B cell (primary cell): ENCODE data around the gene DPYD. TPM values are rescaled to one million over a fixed set of nuclear protein-coding genes. Genes with fewer than 3 reads are reported as not detected.

ENCODE experiments used
- ATAC-seq: fragments of 200-7000 bp; cut with Tn5 transposase; one replicate; pipeline ENCODE4 v1.10.0; 2021; ENCODE audit warnings: low read depth, mild to moderate bottlenecking, moderate number of reproducible peaks, moderate library complexity
- CTCF ChIA-PET: fragments of 350-600 bp; sonication (Branson Sonifier 250); formaldehyde crosslinking; loops from one replicate; lab custom pipeline; 2021; ENCODE audit warnings: antibody characterized with exemption, inconsistent platforms; lab: Charles Lee
- POLR2A ChIA-PET: fragments of 350-600 bp; sonication (Branson Sonifier 250); formaldehyde crosslinking; loops from one replicate; lab custom pipeline; 2021; ENCODE audit warnings: antibody characterized with exemption; lab: Charles Lee
- DNase-seq: peaks from one replicate; pipeline ENCODE4 v3.0.0; 2013
- H2AFZ ChIP-seq: 2 replicates; pipeline ENCODE4 v1.6.1; 2012; ENCODE audit warnings: mild to moderate bottlenecking, low read depth, low read length; ENCODE audit not compliant: insufficient read depth, poor library complexity, severe bottlenecking
- H3K27ac ChIP-seq, 2 donors: 1 replicate in 1 of 2; 2 replicates in 1 of 2; pipeline ENCODE4 v1.5.1; 2012 to 2013; ENCODE audit warnings: low read length in 2 of 2, mild to moderate bottlenecking in 2 of 2, moderate library complexity in 1 of 2
- H3K27me3 ChIP-seq, 4 experiments: fragments of 200-600 bp in 1 of 4; sonication (generic) in 1 of 4; replicated peaks in 1 of 4; 1 replicate in 2 of 4; 2 replicates in 2 of 4; pipeline versions ENCODE4 v1.6.1 to v1.7.0; 2013 to 2016; ENCODE audit warnings: low read length in 3 of 4, mild to moderate bottlenecking in 2 of 4, mixed read lengths in 1 of 4, moderate library complexity in 1 of 4; ENCODE audit not compliant: insufficient read depth in 4 of 4, control insufficient read depth in 3 of 4; ENCODE audit errors: control extremely low read depth in 1 of 4
- H3K36me3 ChIP-seq, 2 experiments: replicated peaks in 1 of 2; 1 replicate in 1 of 2; 2 replicates in 1 of 2; pipeline versions ENCODE4 v1.6.1 to v1.7.1; 2013; ENCODE audit warnings: low read length in 1 of 2; ENCODE audit not compliant: insufficient read depth in 2 of 2, control insufficient read depth in 1 of 2; ENCODE audit errors: control extremely low read depth in 1 of 2, extremely low read depth in 1 of 2
- H3K4me1 ChIP-seq, 2 donors: fragments of 200-600 bp in 1 of 2; sonication (generic) in 1 of 2; 1 replicate in 1 of 2; 2 replicates in 1 of 2; pipeline versions ENCODE4 v1.5.1 to v1.6.1; 2013 to 2017; ENCODE audit warnings: low read length in 2 of 2; ENCODE audit not compliant: control insufficient read depth in 2 of 2, insufficient read depth in 2 of 2
- H3K4me2 ChIP-seq: replicated peaks from 2 replicates; pipeline ENCODE3; 2012; ENCODE audit warnings: mild to moderate bottlenecking, low read depth, low read length; ENCODE audit not compliant: poor library complexity, severe bottlenecking
- H3K4me3 ChIP-seq, 5 experiments: fragments of 200-600 bp in 1 of 5; sonication (generic) in 1 of 5; 1 replicate in 3 of 5; 2 replicates in 2 of 5; pipeline versions ENCODE4 v1.5.1 to v1.7.0; 2011 to 2016; ENCODE audit warnings: low read length in 4 of 5, mild to moderate bottlenecking in 4 of 5, low read depth in 2 of 5, control low read depth in 1 of 5, moderate library complexity in 1 of 5; ENCODE audit not compliant: insufficient read depth in 1 of 5; ENCODE audit errors: control extremely low read depth in 1 of 5, extremely low read depth in 1 of 5
- H3K79me2 ChIP-seq: fragments of 200-600 bp; sonication (generic); one replicate; pipeline ENCODE4 v1.6.0; 2016; ENCODE audit warnings: low read length; ENCODE audit not compliant: control insufficient read depth, insufficient read depth
- H3K9ac ChIP-seq: fragments of 200-600 bp; sonication (generic); 2 replicates; pipeline ENCODE4 v1.6.1; 2017; ENCODE audit warnings: mild to moderate bottlenecking, low read length, moderate library complexity
- H3K9me3 ChIP-seq, 3 donors: one replicate each; pipeline versions ENCODE4 v1.6.1 to v1.7.1; 2013; ENCODE audit warnings: low read length in 2 of 3; ENCODE audit not compliant: control insufficient read depth in 2 of 3, insufficient read depth in 1 of 3; ENCODE audit errors: control extremely low read depth in 1 of 3
- H4K20me1 ChIP-seq: 2 replicates; pipeline ENCODE4 v1.6.0; 2012; ENCODE audit warnings: mild to moderate bottlenecking, low read length; ENCODE audit not compliant: insufficient read depth, control insufficient read depth, poor library complexity, severe bottlenecking
- H3K27ac Mint-ChIP-seq: one replicate; pipeline ENCODE4 v1.8.0; 2021; ENCODE audit warnings: mixed read lengths
- H3K27me3 Mint-ChIP-seq: one replicate; pipeline ENCODE4 v1.8.0; 2021; ENCODE audit warnings: mixed read lengths
- H3K4me1 Mint-ChIP-seq: one replicate; pipeline ENCODE4 v1.8.0; 2021; ENCODE audit warnings: mixed read lengths
- H3K4me3 Mint-ChIP-seq: one replicate; pipeline ENCODE4 v1.8.0; 2021; ENCODE audit warnings: mixed read lengths
- H3K9me3 Mint-ChIP-seq: one replicate; pipeline ENCODE4 v1.8.0; 2022; ENCODE audit warnings: mixed read lengths; ENCODE audit not compliant: insufficient read depth
- CTCF ChIP-seq: fragments of 200-600 bp; IDR thresholded peaks from one replicate; pipeline ENCODE4 v1.8.0; 2022; ENCODE audit warnings: antibody characterized with exemption, mild to moderate bottlenecking
- EZH2 ChIP-seq: IDR thresholded peaks from 2 replicates; pipeline ENCODE4 v1.6.1; 2012; ENCODE audit warnings: borderline replicate concordance, low read depth, mild to moderate bottlenecking, moderate library complexity, low read length; ENCODE audit not compliant: insufficient read depth, poor library complexity, severe bottlenecking
- WGBS: methylation state at CpG from one replicate; pipeline ENCODE4 v1.1.5; 2013; ENCODE audit warnings: missing lambda C conversion rate; ENCODE audit not compliant: insufficient coverage; 5-methylcytosine and 5-hydroxymethylcytosine counted together
- intact Hi-C: fragments of 100-400 bp; cut with micrococcal nuclease; formaldehyde crosslinking; loops from one replicate; pipeline ENCODE4 v1.10.0; 2022
- polyA plus RNA-seq: library from polyadenylated mRNA; depleted of rRNA; stranded (reverse); fragments of >200 nt; gene quantifications from 2 replicates; pipeline ENCODE4 v1.2.3, GENCODE V29; 2012
- total RNA-seq, 2 donors: library from RNA; stranded (reverse); fragments of 120-200 nt in 1 of 2; gene quantifications; 1 replicate in 1 of 2; 2 replicates in 1 of 2; pipeline versions ENCODE4 v1.2.3 to v1.2.4, GENCODE V29; 2013 to 2022

Gene DPYD
- total and polyA plus RNA-seq, 2 donors (not counting 1 experiment from before 2014, with no cell fraction given) = 4.2 to 19.0 TPM

GRCh38 chr1:97844552-97845089, 76.2 kb downstream of the DPYD start:
- Histone ChIP-seq H3K4me3 (no peak overlapping the region), H2AFZ (no peak overlapping the region), H3K4me1 (peaks cover 0 to 12% of the 10 kb centered on the region in 2 donors), H3K36me3 (no peaks in the 10 kb centered on the region), H3K9me3 (peaks cover 0 to 18% (median 5%) of the 10 kb centered on the region in 3 donors), H4K20me1 (no peaks in the 10 kb centered on the region), H3K4me2 (no peak overlapping the region), H3K27me3 (no peaks in the 10 kb centered on the region), H3K79me2 (no peaks in the 10 kb centered on the region), H3K9ac (no peak overlapping the region), H3K27ac (no peak overlapping the region)
- peaks cover 14% of the 10 kb centered on the region for H3K4me1 Mint-ChIP-seq
- TF ChIP-seq CTCF = no peak
- no peak for TF ChIP-seq EZH2
- H3K4me3 Mint-ChIP-seq = no peak overlapping the region
- H3K27ac Mint-ChIP-seq = no peak overlapping the region
- intact Hi-C loops = no loop called here
- ChIA-PET POLR2A (no interaction called here), CTCF (no interaction called here)
- WGBS = 98% methylated on average over 5 of the region's 5 CpGs
- H3K9me3 Mint-ChIP-seq = no peaks in the 10 kb centered on the region
- DNase-seq (no peak), ATAC-seq (no peak)
- H3K27me3 Mint-ChIP-seq = no peaks in the 10 kb centered on the region

GRCh38 chr1:97841338-97841737, 79.5 kb downstream of the DPYD start:
- H3K27ac ChIP-seq = no peak overlapping the region
- H3K27me3 ChIP-seq = no peaks in the 10 kb centered on the region
- H3K4me3 ChIP-seq = no peak overlapping the region
- no peaks in the 10 kb centered on the region for H4K20me1 ChIP-seq
- H3K27me3 Mint-ChIP-seq = no peaks in the 10 kb centered on the region
- no peaks in the 10 kb centered on the region for H3K36me3 ChIP-seq
- H2AFZ ChIP-seq = no peak overlapping the region
- H3K4me1 Mint-ChIP-seq = no peaks in the 10 kb centered on the region
- TF ChIP-seq EZH2 = no peak
- TF ChIP-seq CTCF = no peak
- ATAC-seq (no peak), DNase-seq (no peak)
- intact Hi-C loops = no loop called here
- no peak overlapping the region for H3K9ac ChIP-seq
- H3K9me3 Mint-ChIP-seq = no peaks in the 10 kb centered on the region
- H3K9me3 ChIP-seq = peaks cover 0 to 18% (median 5%) of the 10 kb centered on the region in 3 donors
- H3K79me2 ChIP-seq = no peaks in the 10 kb centered on the region
- no peak overlapping the region for H3K27ac Mint-ChIP-seq
- POLR2A ChIA-PET = no interaction called here
- no CpG with 5 or more reads among the region's 1 CpG for WGBS
- H3K4me2 ChIP-seq = no peak overlapping the region
- no peaks in the 10 kb centered on the region for H3K4me1 ChIP-seq
- H3K4me3 Mint-ChIP-seq = no peak overlapping the region
- CTCF ChIA-PET = no interaction called here
